ENCODE results near the gene ARL15.

ARL15 gene

GRCh38 chr5:54313311-54314270, 3.2 kb upstream of the ARL15 start:
- no peak for DNase-seq (ENCODE audit: low spot score)

GRCh38 chr5:54312499-54312898, 2.1 kb upstream of the ARL15 start:
- DNase-seq (ENCODE audit: low spot score), result no peak

GRCh38 chr5:54311176-54311677, 854 bp upstream of the ARL15 start:
- peak; percentile 59 for DNase-seq (ENCODE audit: low spot score)

- DNase-seq (ENCODE audit: low spot score), result peak; percentile 52
Observed at GRCh38 chr5:54309691-54310432, 511 bp downstream of the ARL15 start.

- DNase-seq (ENCODE audit: low spot score), result peak; percentile 21
Observed at GRCh38 chr5:54309276-54309675, 1.1 kb downstream of the ARL15 start.

- no peak for DNase-seq (ENCODE audit: low spot score)
Observed at GRCh38 chr5:54307583-54307982, 2.8 kb downstream of the ARL15 start.

GRCh38 chr5:54306893-54307292, 3.5 kb downstream of the ARL15 start:
- DNase-seq (ENCODE audit: low spot score), result no peak

GRCh38 chr5:54305737-54306136, 4.6 kb downstream of the ARL15 start:
- DNase-seq (ENCODE audit: low spot score), result no peak

- DNase-seq (ENCODE audit: low spot score), result no peak
Observed at GRCh38 chr5:54304040-54304439, 6.3 kb downstream of the ARL15 start.

- DNase-seq (ENCODE audit: low spot score), result no peak
Observed at GRCh38 chr5:54302267-54302687, 8.1 kb downstream of the ARL15 start.

GRCh38 chr5:54301849-54302248, 8.5 kb downstream of the ARL15 start:
- DNase-seq (ENCODE audit: low spot score), result no peak

- no peak for DNase-seq (ENCODE audit: low spot score)
Observed at GRCh38 chr5:54301220-54301619, 9.2 kb downstream of the ARL15 start.

- no peak for DNase-seq (ENCODE audit: low spot score)
Observed at GRCh38 chr5:54298947-54299346, 11.4 kb downstream of the ARL15 start.

GRCh38 chr5:54296386-54296785, 14.0 kb downstream of the ARL15 start:
- DNase-seq (ENCODE audit: low spot score), result no peak

GRCh38 chr5:54295651-54296276, 14.6 kb downstream of the ARL15 start:
- no peak for DNase-seq (ENCODE audit: low spot score)

GRCh38 chr5:54294097-54294667, 16.2 kb downstream of the ARL15 start:
- DNase-seq (ENCODE audit: low spot score), result no peak

GRCh38 chr5:54292866-54293265, 17.5 kb downstream of the ARL15 start:
- no peak for DNase-seq (ENCODE audit: low spot score)

- no peak for DNase-seq (ENCODE audit: low spot score)
Observed at GRCh38 chr5:54291498-54291897, 18.9 kb downstream of the ARL15 start.

GRCh38 chr5:54289769-54290168, 20.6 kb downstream of the ARL15 start:
- peak; percentile 14 for DNase-seq (ENCODE audit: low spot score)

- DNase-seq (ENCODE audit: low spot score), result no peak
Observed at GRCh38 chr5:54288568-54289217, 21.7 kb downstream of the ARL15 start.

- no peak for DNase-seq (ENCODE audit: low spot score)
Observed at GRCh38 chr5:54285686-54286085, 24.7 kb downstream of the ARL15 start.

GRCh38 chr5:54284586-54284985, 25.8 kb downstream of the ARL15 start:
- DNase-seq (ENCODE audit: low spot score), result no peak

Measured in NAMALWA (cell line).